HG03571 (cell line): Measurements from ENCODE around the gene PSAP.
"Not testable (repeated sequence)": the region's sequence is repeated elsewhere in the genome, so short reads cannot be mapped to it uniquely, and the experiment has no call there.

ENCODE experiments used
- ATAC-seq: cut with Tn5 transposase; IDR thresholded peaks from one replicate; pipeline ENCODE4 v1.9.1; 2021; ENCODE audit not compliant: unreplicated experiment

The PSAP gene

GRCh38 chr10:71874680-71875354 is 23.8 kb upstream of the PSAP start:
- not testable (repeated sequence) for ATAC-seq

- peak; percentile 97 for ATAC-seq
Measured at GRCh38 chr10:71873582-71874211, 22.6 kb upstream of the PSAP start.

GRCh38 chr10:71869601-71870000 is 18.6 kb upstream of the PSAP start:
- not testable (repeated sequence) for ATAC-seq

- no peak for ATAC-seq
Measured at GRCh38 chr10:71868192-71868697, 17.2 kb upstream of the PSAP start.

GRCh38 chr10:71865561-71866041 is 14.6 kb upstream of the PSAP start:
- ATAC-seq: no peak

- no peak for ATAC-seq
Measured at GRCh38 chr10:71864911-71865361, 13.9 kb upstream of the PSAP start.

- no peak for ATAC-seq
Measured at GRCh38 chr10:71863203-71863602, 12.2 kb upstream of the PSAP start.

GRCh38 chr10:71860243-71861029 is 9.4 kb upstream of the PSAP start:
- ATAC-seq: no peak

GRCh38 chr10:71857934-71858890 is 7.2 kb upstream of the PSAP start:
- ATAC-seq: no peak

GRCh38 chr10:71856619-71857018 is 5.6 kb upstream of the PSAP start:
- no peak for ATAC-seq

- ATAC-seq: no peak
Measured at GRCh38 chr10:71854031-71854430, 3.0 kb upstream of the PSAP start.

GRCh38 chr10:71852355-71852937 is 1.4 kb upstream of the PSAP start:
- ATAC-seq: no peak

- not testable (repeated sequence) for ATAC-seq
Measured at GRCh38 chr10:71851465-71852095, 529 bp upstream of the PSAP start.

- ATAC-seq: no peak
Measured at GRCh38 chr10:71850021-71850742, 869 bp downstream of the PSAP start.

GRCh38 chr10:71849461-71849908 is 1.6 kb downstream of the PSAP start:
- no peak for ATAC-seq

- ATAC-seq: no peak
Measured at GRCh38 chr10:71848325-71849275, 2.5 kb downstream of the PSAP start.

GRCh38 chr10:71847418-71847817 is 3.6 kb downstream of the PSAP start:
- no peak for ATAC-seq

- ATAC-seq: no peak
Measured at GRCh38 chr10:71846816-71847215, 4.2 kb downstream of the PSAP start.
